D721Med (cell line): ENCODE measurements around the gene CEP19.

Experiments
- DNase-seq: peaks from one replicate; pipeline ENCODE4 v3.0.0; 2011; ENCODE audit warnings: low spot score; ENCODE audit not compliant: insufficient read length
- FAIRE-seq: peaks from 2 replicates; lab custom pipeline; 2011; peaks lifted over from hg19 to GRCh38; lab: Jason Lieb, UNC
- TF ChIP-seq, protein P1 (sequence below): IDR thresholded peaks from 2 replicates; pipeline ENCODE4 v1.5.1; 2012; ENCODE audit warnings: mild to moderate bottlenecking, control low read depth; ENCODE audit not compliant: insufficient read depth; ENCODE audit errors: missing control alignments

CEP19 gene

DNA sequence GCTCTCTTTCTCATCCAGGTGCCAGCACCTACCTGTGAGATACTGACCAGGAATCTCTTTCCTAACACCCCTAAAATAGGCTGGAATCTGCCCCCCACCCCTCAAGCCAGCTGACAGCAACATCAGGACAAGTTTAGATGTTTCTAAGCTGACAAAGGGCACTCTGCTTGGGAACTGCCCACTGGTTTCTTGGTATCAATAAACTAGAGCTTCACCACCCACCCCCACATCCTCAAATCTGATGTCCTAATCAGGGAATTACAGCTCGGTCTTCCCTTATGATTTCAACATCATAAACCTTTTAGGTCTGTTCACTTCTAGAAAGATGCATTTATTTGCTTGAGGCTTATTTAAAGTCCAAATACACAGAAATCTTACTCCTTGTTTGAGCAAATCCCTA lies 34.7 kb downstream of the CEP19 start:
- no peak for FAIRE-seq
- TF ChIP-seq, protein P1, sequence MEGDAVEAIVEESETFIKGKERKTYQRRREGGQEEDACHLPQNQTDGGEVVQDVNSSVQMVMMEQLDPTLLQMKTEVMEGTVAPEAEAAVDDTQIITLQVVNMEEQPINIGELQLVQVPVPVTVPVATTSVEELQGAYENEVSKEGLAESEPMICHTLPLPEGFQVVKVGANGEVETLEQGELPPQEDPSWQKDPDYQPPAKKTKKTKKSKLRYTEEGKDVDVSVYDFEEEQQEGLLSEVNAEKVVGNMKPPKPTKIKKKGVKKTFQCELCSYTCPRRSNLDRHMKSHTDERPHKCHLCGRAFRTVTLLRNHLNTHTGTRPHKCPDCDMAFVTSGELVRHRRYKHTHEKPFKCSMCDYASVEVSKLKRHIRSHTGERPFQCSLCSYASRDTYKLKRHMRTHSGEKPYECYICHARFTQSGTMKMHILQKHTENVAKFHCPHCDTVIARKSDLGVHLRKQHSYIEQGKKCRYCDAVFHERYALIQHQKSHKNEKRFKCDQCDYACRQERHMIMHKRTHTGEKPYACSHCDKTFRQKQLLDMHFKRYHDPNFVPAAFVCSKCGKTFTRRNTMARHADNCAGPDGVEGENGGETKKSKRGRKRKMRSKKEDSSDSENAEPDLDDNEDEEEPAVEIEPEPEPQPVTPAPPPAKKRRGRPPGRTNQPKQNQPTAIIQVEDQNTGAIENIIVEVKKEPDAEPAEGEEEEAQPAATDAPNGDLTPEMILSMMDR = no peak
- DNase-seq = no peak

DNA sequence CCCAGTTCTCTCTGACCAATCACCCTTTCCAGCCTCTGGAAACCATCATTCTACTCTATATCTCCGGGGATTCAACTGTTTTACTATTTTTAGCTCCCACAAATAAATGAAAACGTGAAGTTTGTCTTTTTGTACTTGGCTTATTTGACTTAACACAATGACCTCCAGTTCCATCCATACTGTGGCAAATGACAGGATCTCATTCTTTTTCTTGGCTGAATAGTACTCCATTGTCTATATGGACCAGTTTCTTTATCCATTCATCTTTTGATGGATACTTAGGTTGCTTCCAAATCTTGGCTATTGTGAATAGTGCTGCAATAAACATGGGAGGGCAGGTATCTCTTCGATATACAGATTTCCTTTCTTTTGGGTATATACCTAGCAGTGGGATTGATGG lies 38.4 kb downstream of the CEP19 start:
- no peak for FAIRE-seq
- DNase-seq = no peak
- TF ChIP-seq, protein P1 = no peak

DNA sequence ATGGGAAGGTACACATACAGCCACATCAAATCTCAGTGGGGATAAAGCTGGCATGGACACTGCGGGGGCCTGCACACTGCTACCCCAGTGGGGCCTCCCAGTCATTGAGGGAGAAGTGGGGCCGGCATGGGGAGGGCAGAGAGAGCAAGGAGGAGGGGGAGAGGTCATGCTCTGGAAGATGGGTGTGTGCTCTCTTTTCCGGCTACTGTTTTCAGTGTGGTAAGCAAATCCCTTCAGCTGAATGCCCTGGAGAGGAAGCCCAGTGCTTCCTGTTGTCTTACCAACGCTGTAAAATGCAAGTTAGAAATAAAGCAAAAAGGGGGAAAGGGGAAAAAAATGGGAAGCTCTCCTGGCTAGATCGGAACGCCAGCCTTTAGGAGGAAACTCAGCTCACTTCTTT lies 41.7 kb downstream of the CEP19 start:
- FAIRE-seq (no peak), DNase-seq (no peak)
- TF ChIP-seq, protein P1 = no peak

DNA sequence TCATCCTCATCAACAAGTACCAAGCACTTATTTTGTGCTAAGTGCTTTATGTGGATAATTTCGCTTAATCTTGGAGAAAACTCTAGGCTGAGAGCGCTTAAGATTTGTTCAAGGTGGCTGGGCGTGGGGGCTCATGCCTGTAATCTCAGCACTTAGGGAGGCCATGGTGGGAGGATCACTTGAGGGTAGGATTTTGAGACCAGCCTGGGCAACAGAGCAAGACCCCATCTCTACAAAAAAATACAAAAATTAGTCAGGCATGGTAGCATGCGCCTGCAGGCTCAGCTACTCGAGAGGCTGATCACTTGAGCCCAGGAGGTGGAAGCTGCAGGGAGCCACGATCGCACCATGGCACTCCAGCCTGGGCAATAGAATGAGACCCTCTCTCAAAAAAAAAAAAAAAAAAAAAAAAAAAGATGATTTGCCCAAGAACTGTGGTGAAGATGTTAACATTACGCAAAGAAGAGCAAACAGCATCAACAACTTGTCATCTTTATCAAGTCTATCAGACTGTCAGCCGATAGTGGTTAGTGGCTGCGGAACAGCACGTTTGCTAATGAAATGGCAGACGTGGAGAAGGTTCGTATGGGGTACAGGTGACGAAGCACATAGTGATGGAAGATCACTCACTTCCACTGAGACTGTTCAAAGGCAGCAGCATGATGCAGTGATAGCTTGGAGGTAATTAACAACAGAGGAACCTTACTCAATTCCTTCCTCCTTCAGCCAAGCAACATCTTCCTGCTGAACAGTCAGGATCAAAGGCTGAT lies 44.8 kb downstream of the CEP19 start:
- FAIRE-seq = no peak
- DNase-seq = no peak
- TF ChIP-seq, protein P1 = no peak

DNA sequence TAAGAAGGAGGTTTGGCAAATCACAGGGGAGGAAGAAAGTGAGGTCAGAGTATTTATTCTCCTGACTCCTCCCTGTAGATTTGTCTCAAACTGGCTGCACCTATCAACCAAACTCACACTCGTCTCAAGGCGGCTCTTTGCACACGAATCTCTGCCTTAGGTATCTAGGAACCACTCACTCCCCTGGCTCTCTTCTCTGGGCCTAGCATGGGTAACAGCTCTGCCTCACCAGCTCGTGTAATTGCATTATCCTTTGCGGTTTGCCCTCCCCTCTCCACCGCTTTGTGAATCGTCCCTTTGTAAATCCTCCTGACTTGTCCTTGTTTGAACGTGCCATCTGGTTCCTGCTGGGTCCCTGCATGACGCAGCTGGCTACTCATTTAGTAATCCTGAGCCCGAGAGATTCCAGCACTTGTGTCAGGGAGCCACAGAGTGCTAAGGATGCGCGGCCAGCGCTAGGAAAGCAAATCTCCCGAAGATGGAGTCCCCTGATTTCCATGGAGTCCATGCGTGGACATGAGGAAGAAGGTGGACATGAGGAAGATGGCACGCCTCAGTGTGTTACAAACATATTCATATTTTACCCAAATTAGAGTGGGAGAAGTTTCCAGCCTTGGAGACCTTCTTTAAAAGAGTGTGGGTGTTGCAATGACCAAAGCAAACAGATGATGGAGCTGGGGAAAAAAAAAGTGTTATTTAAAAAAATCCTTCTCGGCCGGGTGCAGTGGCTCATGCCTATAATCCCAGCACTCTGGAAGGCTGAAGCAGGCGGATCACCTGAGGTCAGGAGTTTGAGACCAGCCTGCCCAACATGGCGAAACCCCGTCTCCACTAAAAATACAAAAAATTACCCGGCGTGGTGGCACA lies 45.8 kb downstream of the CEP19 start:
- TF ChIP-seq, protein P1 = no peak
- peak; percentile 69 for DNase-seq
- FAIRE-seq = peak; percentile 91

DNA sequence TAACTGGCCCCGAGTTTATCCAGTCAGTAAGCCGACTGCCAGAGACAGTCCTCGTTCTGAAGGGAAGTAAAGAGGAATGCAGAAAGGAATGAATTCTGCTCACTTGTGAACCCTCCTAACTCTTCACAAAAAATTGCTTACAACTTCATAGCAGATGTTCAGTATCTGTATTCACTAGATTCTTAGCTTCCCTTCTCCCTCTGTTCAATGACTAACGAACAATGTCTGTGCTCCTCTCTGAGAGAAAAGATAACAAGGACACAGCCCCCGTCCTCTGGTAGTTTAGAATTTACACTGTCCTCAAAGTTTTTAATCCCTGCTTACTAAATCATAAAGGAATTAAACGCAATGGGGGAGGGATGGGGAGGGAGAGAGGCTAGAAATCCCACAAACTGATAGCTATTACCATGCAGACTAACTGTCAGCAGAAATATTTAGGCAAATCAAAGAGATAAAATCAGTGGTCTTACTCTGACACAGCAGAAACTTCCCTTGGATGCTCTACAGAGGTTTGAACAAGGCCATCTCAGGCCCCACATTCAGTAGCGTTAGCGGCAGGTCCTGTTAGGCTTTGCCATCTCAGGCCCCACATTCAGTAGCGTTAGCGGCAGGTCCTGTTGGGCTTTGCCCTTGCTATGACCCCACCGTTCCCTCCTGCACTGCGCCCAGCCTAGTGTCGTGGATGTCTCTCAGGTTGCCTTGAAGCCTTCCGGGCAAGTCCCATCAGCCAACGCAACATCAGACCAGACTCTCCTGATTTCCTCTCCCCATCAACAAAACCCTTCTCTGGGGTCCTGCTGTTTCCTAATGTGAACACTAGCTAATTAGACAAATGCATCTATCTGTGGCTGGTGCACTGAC lies 49.1 kb downstream of the CEP19 start:
- DNase-seq (no peak), FAIRE-seq (no peak)
- TF ChIP-seq, protein P1 = no peak
